HuH-7.5 (cell line): ENCODE results near the gene SSRP1.
"Not testable (repeated sequence)": the region's sequence is repeated elsewhere in the genome, so short reads cannot be mapped to it uniquely, and the experiment has no call there.

Experiments used
- DNase-seq: peaks from one replicate; pipeline ENCODE4 v3.0.0; 2011; ENCODE audit warnings: low spot score

The SSRP1 gene

DNA sequence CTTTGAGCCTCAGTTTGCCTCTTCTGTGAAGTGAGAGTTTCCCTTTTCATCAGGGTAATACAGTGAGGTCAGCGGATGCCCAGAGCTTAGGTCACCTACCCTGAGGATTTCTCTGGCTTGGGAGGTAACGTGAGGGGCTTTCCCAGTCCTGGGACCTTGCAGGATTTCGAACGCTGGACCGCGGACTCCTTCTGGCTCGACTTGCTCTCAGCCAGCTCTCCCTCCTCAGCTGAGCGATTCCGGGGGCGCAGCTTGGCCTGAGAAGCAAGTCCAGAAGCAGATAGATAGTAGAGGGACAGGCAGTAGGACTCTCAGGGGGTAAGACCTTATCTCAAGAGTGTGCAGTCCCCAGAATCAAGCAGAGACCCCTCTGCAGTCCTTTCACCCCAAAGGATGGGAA, 34.9 kb downstream of the SSRP1 start:
- no peak for DNase-seq

DNA sequence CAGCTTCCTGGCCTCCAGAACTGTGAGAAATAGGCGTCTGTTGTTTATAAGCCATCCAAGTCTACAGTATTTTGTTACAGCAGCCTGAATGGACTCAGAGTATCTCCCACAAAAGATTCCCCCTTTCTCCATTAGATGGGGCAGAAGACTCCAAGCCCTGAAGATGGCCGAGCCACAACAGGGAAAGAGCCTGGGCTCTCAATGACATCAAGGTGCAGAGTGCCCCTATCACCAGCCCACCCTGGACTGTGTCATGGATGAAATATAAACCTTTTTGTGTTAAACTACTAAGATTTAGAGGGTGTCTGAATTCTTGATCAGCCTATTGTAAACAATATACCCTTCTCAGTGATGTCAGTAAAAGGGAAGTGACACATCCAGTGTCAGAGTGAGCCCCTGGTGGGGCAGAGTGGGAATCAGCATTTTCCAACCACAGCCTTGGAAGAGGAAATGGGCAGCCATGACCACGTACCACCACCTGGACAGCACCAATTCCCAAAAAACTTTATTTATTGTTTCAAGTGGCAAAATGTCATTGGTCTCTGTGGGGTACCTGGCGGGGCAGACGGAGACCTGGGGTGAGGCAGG, 36.4 kb downstream of the SSRP1 start:
- no peak for DNase-seq

DNA sequence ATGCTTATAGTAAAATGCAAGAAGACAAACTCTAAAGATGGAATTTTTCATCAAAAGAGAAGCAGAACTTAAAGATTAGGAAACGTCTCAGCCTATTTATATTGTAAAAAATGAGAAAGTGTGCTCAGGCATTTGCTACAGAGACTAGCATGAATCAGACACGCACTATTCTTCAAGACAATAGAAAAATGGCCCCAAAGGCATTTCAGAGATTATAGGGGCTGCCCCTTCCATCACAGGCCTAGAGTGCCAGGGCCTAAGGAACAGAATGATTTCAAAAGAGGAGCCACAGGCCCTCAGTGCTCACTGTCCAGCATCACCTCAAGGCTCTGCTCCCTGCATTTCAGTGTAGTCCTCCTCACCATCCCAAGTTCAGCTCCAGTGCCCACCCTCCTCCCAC, 38.5 kb downstream of the SSRP1 start:
- DNase-seq: no peak

DNA sequence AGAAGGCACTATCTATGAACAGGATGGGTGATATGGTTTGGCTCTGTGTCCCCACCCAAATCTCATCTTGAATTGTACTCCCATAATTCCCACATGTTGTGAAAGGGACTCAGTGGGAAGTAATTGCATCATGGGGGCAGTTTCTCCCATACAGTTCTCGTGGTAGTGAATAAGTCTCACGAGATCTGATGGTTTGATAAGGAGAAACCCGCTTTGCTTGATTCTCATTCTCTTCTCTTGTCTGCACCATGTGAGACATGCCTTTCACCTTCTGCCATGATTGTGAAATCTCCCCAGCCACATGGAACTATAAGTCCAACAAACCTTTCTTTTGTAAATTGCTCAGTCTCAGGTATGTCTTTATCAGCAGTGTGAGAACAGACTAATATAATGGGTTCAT, 39.5 kb downstream of the SSRP1 start:
- DNase-seq: not testable (repeated sequence)

DNA sequence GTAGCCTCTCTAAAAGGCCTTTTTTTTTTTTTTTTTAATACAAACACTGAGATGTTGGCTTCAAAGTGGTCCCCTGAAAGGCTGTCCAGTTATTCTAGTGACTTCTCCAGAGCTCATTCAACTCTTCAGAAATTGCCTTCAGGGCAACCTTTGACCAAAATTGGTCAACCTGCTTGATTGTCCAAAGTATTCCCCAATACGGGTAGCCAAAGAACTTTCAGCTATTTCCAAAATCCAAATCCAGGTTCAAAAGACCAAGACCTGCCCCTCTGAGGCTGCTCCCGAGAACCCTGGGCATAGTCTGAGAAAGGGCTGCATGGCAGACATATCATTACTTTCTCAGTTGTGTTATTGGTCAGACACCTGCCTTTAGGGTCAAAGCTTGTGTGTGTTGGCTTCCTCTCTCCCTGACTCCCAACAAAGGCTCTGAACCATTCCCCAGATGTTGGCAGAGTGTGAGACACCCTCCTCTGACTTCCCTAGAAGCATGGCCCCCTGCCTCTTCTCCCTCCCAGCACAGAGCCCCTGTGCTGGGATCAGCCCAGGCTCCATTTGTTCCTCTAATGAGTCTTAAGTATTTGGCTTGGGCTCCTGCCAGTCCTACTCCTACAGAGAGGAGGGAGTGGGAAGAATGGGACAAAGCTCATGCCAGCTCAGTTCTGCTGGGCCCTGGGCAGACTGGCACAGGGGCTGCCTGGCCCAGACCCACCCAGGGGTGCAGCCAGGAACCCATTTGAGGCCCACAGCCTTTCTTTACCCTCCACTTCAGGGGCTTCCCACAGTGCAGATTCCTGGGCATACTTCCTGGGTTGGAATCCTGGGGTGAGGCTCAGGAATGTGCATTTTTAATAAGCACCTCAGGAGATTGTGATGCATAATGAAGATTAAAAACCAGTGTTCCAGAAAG, 41.2 kb downstream of the SSRP1 start:
- DNase-seq: no peak

DNA sequence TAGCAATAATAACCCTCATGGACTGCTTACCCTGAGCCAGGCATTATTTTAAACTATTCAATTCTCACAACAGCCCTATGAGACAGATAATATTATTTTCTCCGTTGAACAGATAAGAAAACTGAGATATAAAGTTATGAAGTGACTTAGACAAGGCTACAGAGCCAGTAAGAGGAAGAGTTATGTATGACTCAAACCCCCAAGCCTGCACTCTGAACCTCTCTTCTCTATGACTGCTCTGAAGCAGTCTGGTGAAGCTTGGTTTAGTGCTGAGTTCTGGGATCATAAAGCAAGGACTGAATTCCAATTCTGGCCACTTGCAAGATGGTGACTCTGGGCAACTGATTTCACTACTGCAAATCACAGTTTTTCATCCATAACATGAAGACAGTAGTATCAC, 45.4 kb downstream of the SSRP1 start:
- DNase-seq: no peak

DNA sequence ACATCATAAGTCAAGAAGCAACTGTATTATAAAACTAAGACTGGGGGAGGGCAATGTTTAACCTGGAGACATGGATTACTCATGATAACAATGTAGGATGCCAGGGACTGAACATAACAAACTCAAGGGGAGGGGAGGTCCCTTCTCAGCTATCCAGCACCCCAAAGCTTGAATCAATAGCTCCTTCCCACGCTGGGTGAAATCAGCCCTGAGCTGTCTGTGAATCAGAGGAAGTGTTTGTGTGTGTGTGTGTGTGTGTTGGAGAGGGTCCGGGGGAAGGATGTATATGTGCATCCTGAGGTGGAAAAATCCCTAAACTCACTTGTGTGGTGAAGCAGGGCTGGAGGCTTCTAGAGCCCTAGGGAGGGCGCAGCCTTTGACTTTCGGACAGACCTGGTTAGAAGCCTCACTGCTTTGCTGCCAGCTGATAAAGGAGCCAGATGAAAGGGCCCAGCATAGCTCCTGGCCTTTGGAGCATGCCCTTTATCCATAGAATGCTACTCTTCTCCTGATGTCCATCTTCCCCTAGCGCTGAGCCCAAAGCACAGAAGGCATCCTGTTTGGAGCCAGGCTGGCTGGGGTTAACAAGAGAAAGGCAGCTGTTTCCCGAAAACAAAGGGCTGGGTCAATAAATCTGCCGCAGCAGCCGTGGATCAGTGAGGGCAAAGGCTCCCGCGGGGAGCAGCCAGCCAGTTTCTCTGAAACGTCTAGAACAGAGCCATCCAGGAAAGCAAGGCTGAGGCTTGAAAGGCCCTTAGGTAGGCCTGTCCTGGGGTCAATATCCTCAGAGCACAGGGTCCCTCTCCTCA, 46.7 kb downstream of the SSRP1 start:
- DNase-seq: no peak

DNA sequence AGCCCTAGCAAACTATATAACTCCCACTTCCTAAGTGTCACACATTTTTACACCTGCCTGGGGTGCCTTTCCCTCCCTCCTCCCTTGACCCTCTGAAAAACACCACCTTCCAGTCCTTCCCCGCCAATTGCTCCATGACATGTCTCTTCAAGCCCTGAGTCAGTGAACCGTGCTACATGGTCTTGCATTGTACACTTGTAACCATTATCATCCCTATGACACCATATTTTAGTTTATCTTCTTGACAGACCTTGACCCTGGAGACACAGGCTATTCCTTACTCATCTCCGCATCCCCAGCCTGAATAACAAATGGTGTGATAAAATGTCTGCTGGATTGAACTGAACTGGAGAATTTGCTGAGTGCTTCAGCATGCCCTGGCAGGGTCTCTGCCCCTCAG, 47.8 kb downstream of the SSRP1 start:
- no peak for DNase-seq

DNA sequence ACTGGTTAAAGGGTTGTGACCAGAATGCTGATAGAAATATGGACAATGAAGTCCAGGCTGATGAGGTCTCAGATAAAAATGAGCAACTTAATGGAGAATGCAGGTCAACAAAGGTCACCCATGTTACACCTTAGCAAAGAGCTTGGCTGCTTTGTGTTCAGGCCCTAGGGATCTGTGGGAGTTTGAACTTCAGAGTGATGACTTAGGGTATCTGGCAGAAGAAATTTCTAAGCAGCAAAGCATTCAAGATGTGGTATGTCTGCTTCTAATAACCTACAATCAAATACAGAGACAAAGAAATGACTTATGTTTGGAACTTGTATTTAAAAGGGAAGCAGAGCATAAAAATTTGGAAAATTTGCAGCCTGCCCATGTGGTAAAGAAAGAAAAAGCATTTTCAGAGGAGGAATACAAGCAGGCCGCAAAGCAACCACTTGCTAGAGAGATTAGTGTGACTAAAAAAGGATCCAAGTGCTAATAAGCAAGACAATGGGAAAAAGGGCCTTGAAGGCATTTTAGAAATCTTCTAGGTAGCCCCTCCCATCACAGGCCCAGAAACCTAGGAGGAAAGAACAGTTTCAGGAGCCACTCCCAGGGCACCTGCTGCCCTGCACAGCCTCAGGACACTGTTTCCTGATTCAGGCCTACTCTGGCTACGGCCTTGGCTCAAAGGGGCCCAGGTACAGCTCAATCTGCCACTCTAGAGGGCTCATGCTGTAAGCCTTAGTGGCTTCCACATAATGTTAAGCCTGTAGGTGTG, 52.3 kb downstream of the SSRP1 start:
- no peak for DNase-seq

DNA sequence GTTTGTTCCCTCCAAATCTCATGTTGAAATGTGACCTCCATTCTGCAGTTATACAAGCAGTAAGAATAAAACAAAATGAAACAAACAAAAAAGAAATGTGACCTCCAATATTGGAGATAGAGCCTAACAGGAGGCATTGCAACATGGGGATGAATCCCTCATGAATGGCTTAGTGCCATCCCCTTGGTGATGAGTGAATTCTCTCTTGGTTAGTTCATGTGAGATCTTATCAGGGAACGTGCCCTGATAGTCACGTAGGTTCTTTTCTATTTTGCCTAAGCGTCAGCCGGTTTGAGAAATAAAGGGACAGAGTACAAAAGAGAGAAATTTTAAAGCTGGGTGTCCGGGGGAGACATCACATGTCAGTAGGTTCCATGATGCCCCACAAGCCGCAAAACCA, 54.1 kb downstream of the SSRP1 start:
- DNase-seq: not testable (repeated sequence)

DNA sequence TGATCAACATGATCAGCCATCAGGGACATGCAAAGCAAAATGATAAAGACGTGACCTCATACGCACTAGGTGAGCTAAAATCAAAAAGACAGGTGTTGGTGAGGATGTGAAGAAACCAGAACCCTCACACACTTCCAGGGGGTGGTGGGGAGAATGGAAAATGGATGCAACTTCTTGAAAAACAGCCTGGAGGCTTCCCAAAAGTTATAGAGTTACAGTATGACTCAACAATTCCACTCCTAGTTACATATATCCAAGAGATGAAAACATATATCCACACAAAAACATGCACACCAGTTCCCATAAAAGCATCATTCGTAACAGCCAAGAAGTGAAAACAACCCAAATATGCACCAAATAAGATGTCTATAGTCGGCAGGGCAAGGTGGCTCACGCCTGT, 56.6 kb downstream of the SSRP1 start:
- no peak for DNase-seq

DNA sequence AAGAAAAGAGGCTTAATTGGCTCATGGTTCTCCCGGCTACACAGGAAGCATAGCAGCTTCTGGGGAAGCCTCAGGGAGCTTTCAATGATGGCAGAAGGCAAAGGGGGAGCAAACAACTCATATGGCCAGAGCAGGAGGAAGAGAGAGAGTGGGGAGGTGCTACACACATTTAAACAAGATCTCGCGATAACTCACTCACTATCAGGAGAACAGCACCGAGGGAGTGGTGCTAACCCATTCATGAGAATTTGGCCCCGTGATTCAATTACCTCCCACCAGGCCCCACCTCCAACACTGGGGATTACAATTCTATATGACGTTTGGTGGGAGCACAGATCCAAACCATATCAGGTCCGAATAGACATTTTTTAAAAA, 57.0 kb downstream of the SSRP1 start:
- DNase-seq: no peak

DNA sequence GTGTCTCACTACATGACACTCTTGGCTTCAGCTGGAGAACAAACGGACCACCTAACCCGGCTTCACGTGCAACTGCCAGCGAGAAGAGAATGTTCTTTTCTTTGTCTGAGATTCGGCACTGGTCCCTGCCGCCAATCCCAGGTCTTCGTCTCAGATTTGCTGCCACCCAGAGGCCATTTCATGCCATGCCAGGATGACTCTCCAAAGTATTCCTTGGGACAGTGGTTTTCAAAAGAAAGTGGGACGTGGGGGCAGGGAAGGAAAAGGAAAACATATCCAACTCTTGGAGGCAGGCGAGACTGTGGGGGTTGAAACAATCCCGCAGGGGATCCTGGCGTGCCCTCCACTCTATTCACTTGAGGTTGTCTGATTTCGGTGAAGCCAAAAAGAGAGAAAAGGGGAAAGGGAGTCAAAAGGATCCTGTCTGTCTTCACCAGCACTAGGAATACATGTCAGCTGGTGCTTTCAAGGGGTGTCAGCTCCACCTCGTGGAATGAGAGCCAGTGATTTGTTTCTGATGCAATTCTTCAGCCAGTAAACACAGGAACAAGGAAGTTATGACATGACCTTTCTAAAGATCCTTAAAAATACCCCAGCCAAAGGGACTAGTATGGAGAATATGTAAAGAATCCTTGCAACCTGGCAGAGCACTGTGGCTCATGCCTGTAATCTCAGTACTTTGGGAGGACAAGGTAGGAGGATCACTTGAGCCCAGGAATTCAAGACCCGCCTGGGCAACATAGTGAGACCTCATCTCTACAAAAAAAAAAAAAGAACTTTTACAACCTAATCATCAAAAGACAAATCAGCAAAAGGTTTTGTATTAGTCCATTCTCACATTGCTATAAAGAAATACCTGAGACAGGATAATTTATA, 57.6 kb downstream of the SSRP1 start:
- peak; percentile 44 for DNase-seq

DNA sequence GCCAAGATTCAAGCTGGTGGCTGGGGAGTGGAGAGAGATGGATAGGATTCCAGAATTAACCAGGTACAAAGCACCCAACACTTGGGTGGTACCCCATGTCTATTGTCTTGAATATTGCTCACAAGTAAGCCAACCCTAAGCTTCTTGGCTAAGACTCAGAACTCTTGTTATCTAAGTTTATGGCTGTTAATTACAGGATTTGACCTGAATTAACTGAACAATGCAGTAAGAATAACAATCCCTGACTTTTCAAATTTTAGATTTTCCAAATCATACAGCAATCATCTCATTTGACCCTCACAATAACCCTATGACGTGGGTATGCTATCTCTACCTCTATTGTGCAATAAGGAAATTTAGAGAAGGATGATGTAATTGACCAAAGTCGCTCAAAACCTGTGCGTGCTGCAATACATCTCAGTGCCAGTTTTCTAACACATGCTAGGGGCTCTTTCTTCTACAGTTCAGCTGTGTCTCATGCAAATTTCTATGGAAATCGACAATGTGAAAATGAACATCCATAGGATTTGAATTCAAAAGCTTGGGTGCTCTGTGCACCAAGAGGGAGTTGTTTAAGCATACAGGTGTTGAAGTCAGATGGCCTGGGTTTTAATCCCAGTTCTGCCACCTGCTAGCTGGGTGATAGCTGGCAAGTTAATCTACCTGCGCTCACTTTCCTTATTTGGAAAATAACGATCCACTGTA, 58.6 kb downstream of the SSRP1 start:
- DNase-seq: no peak

DNA sequence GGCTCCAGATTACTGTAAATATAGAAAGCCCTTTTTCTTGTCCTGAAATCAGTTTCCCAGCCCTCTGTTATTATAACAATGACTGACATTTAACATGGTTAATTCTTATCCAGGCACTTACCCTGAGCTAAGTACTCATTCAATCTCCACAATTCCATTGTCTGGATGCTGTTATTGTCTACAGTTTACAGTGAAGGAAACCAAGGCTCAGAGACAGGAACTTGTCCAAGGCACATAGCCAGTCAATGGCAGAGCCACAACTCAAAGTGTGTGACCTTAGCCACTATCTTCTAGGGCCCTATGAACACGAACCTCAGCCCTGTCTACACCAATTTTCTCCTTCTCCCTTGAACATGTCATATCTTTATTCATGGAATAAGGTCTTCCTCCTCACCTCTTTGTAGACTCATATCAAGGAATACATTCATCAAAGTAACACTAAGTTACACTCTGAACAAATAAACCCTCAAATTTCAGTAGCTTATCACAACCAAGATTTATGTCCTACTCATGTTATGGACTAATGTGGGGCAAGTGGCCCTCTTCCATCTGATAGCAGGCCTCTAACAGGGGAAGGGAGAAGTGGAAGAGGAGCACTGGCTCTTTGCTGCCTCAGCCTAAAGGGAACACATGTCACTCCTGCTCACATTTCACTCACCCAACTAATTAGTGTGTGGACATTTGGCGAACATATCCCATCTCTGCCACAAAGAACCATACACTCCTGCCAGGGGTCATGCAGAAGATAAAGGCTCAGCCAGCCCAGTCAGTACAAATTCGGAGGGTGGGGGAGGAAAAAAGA, 59.3 kb downstream of the SSRP1 start:
- DNase-seq: no peak
